ENCODE data around the gene FILIP1L. TPM values are rescaled to one million over a fixed set of nuclear protein-coding genes. Genes with fewer than 3 reads are reported as not detected.

The FILIP1L gene
- total and polyA plus RNA-seq, 2 of the 13 experiments (the other 11 are each of a cell fraction or from before 2014, with no cell fraction given) = 8.1 to 187 TPM

GRCh38 chr3:99817437-99818240 is 296.7 kb downstream of the FILIP1L start, which contains the start of gene CMSS1:
Gene CMSS1, plus strand, starts transcription at chr3:99817862.
- peak within 1 kb of the TSS; percentile 83 for H3K9ac ChIP-seq (ENCODE audit: insufficient read depth, low read depth, low read length)
- H3K27ac ChIP-seq (ENCODE audit: extremely low read length, insufficient read depth, low read length) = peak within 1 kb of the TSS; percentile 82
- peak within 1 kb of the TSS; percentile 93 for H2AFZ ChIP-seq (ENCODE audit: low read length)
- H4K20me1 ChIP-seq (ENCODE audit: insufficient read depth, low read length) = no peaks in the 10 kb centered on the region
- ATAC-seq (peak; percentile 98), DNase-seq (ENCODE audit: low spot score) (peak; percentile 77), FAIRE-seq (peak; percentile 56)
- H3K4me1 ChIP-seq (ENCODE audit: insufficient read depth, low read length) = peaks cover 22% of the 10 kb centered on the region
- peaks cover 15% of the 10 kb centered on the region for H3K79me2 ChIP-seq (ENCODE audit: insufficient read depth, low read length)
- CTCF ChIA-PET (ENCODE audit: low intra/inter-chr PET ratio, low total read pairs) = no interaction called here
- H3K27me3 ChIP-seq (ENCODE audit: control insufficient read depth in 1 of 2, insufficient read depth in 2 of 2, low read length in 2 of 2) = no peaks in the 10 kb centered on the region; a peak in 1 of 5 replicates
- in situ Hi-C loops (cut with HindIII; ENCODE audit: extremely low pct_ligation_motif_present, low pct_unique_long_range_greater_than_20kb) (loop anchor here (25.0 kb wide), 1 partner anchor 895 kb away; the partner anchor contains the start of gene TFG), intact Hi-C loops (cut with micrococcal nuclease; ENCODE audit: unreplicated experiment) (loop anchor here (10.0 kb wide), 1 partner anchor 897 kb away; no protein-coding TSS in a partner anchor)
- no peaks in the 10 kb centered on the region for H3K36me3 ChIP-seq (replicated peaks in 1 of 2; ENCODE audit: control insufficient read depth in 1 of 2, insufficient read depth in 2 of 2, low read length in 2 of 2)
- BruUV-seq (replicated peaks) = TSS peak; percentile 77
- WGBS (ENCODE audit: low lambda C conversion rate) = 2% methylated on average over 37 of the region's 60 CpGs
- no peaks in the 10 kb centered on the region for H3K9me3 ChIP-seq (ENCODE audit: low read length)
- peak within 1 kb of the TSS; percentile 91 for H3K4me2 ChIP-seq (ENCODE audit: low read depth, low read length)
- H3K4me3 ChIP-seq (replicated peaks in 1 of 3; ENCODE audit: insufficient read depth in 1 of 3, low read depth in 2 of 3, low read length in 3 of 3) = peak within 1 kb of the TSS; percentile 74 to 90 (median 86)
- POLR2A ChIA-PET = interaction anchor here (0.6 to 1.3 kb wide), 5 partner anchors 15 to 584 kb away, joined by 3 to 5 read pairs (median 4); partner anchors contain the start of genes LNP1, TBC1D23 and TOMM70
- TF ChIP-seq HDAC2 (CRISPR knock-in tag; IDR thresholded peaks at IDR 0.05) (peak; percentile 74; the same call in 1 of the 2 replicates), ARNT2 (CRISPR knock-in tag; IDR thresholded peaks at IDR 0.05; ENCODE audit: low read depth) (no peak), ZMAT5 (CRISPR knock-in tag; IDR thresholded peaks at IDR 0.05; ENCODE audit: borderline replicate concordance, low read depth) (0 out of 2 replicates have a peak, but pooled peaks have one; percentile 70), MLLT10 (CRISPR knock-in tag; IDR thresholded peaks at IDR 0.05) (no peak), ZNF543 (CRISPR knock-in tag; IDR thresholded peaks at IDR 0.05) (no peak), STAT6 (CRISPR knock-in tag; IDR thresholded peaks at IDR 0.05; ENCODE audit: borderline replicate concordance) (no peak), ZNF503 (CRISPR knock-in tag; IDR thresholded peaks at IDR 0.05) (no peak; the same call in 1 of the 2 replicates), SALL1 (CRISPR knock-in tag; IDR thresholded peaks at IDR 0.05) (peak; percentile 70; the same call in 1 of the 2 replicates), ZNF30 (CRISPR knock-in tag; IDR thresholded peaks at IDR 0.05) (peak; percentile 47; the same call in 1 of the 2 replicates), FOSL2 (CRISPR knock-in tag; IDR thresholded peaks at IDR 0.05) (peak; percentile 72), ZNF451 (CRISPR knock-in tag; IDR thresholded peaks at IDR 0.05) (0 out of 2 replicates have a peak, but pooled peaks have one; percentile 42), MXD4 (CRISPR knock-in tag; IDR thresholded peaks at IDR 0.05) (peak; percentile 97), ZNF709 (CRISPR knock-in tag; IDR thresholded peaks at IDR 0.05) (peak; percentile 53; the same call in 1 of the 2 replicates), SNAI1 (CRISPR knock-in tag; IDR thresholded peaks at IDR 0.05; ENCODE audit: borderline replicate concordance) (no peak), EEA1 (CRISPR knock-in tag; IDR thresholded peaks at IDR 0.05; ENCODE audit: borderline replicate concordance) (peak; percentile 38; the same call in 1 of the 2 replicates), ZNF431 (CRISPR knock-in tag; IDR thresholded peaks at IDR 0.05; ENCODE audit: borderline replicate concordance, low read depth) (no peak; the same call in 1 of the 2 replicates)
- TF ChIP-seq, protein P1, sequence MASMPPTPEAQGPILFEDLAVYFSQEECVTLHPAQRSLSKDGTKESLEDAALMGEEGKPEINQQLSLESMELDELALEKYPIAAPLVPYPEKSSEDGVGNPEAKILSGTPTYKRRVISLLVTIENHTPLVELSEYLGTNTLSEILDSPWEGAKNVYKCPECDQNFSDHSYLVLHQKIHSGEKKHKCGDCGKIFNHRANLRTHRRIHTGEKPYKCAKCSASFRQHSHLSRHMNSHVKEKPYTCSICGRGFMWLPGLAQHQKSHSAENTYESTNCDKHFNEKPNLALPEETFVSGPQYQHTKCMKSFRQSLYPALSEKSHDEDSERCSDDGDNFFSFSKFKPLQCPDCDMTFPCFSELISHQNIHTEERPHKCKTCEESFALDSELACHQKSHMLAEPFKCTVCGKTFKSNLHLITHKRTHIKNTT (CRISPR knock-in tag; IDR thresholded peaks at IDR 0.05) = no peak

Measured in HepG2 (cell line).